Loucy (cell line): Measurements from ENCODE around the gene PCDH7.

Source experiments
- CTCF ChIP-seq: fragments of 200-600 bp; sonication (generic); conservative IDR thresholded peaks from 2 replicates; pipeline ENCODE4 v1.5.1; 2014; ENCODE audit warnings: mild to moderate bottlenecking, antibody characterized with exemption, low read length
- EZH2phosphoT487 ChIP-seq: fragments of 200-600 bp; IDR thresholded peaks from 2 replicates; pipeline ENCODE4 v1.6.1; 2018; ENCODE audit warnings: antibody characterized with exemption, mild to moderate bottlenecking, moderate library complexity, borderline replicate concordance

DNA sequence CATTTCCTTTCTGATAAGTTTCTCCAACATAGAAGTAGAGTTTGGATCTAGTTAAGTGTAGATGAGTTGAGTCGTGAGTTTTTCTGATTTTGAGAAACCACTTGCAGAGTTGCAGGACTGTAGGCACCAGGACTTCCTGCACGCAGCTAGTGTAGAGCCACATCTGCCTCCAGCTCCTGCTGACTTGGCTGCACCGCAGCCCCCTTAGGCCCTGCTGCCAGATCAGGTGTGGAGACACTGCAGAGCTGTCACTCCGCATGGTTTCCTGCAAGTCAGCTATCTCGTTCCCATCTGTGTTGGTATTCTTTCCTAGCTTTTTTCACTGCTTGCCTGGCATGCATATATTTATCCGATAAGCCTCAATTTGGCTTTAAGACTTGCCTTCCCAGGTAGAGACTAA, 48.9 kb downstream of the PCDH7 start:
- TF ChIP-seq CTCF (no peak), EZH2phosphoT487 (no peak)
